Measurements from ENCODE around the gene CDK4.
"Not testable (repeated sequence)": the region's sequence is repeated elsewhere in the genome, so short reads cannot be mapped to it uniquely, and the experiment has no call there.

The CDK4 gene

GRCh38 chr12:57724936-57725740 is 27.0 kb downstream of the CDK4 start:
- H3K27me3 Mint-ChIP-seq (ENCODE audit: low read depth): no peaks in the 10 kb centered on the region
- no peak overlapping the region for H3K4me3 Mint-ChIP-seq
- no peaks in the 10 kb centered on the region for H3K9me3 Mint-ChIP-seq
- H3K36me3 Mint-ChIP-seq (ENCODE audit: low read depth): peaks cover 30% of the 10 kb centered on the region
- no peak overlapping the region for H3K27ac Mint-ChIP-seq
- H3K4me1 Mint-ChIP-seq (ENCODE audit: low read depth): peaks cover 6% of the 10 kb centered on the region

- no peaks in the 10 kb centered on the region for H3K27me3 Mint-ChIP-seq (ENCODE audit: low read depth)
- no peak overlapping the region for H3K27ac Mint-ChIP-seq
- peaks cover 31% of the 10 kb centered on the region for H3K36me3 Mint-ChIP-seq (ENCODE audit: low read depth)
- peaks cover 6% of the 10 kb centered on the region for H3K4me1 Mint-ChIP-seq (ENCODE audit: low read depth)
- no peak overlapping the region for H3K4me3 Mint-ChIP-seq
- no peaks in the 10 kb centered on the region for H3K9me3 Mint-ChIP-seq
Observed at GRCh38 chr12:57724003-57724935, 27.8 kb downstream of the CDK4 start.

- Mint-ChIP-seq H3K4me1 (ENCODE audit: low read depth) (peaks cover 6% of the 10 kb centered on the region), H3K27me3 (ENCODE audit: low read depth) (no peaks in the 10 kb centered on the region), H3K36me3 (ENCODE audit: low read depth) (peaks cover 31% of the 10 kb centered on the region), H3K4me3 (no peak overlapping the region), H3K27ac (no peak overlapping the region), H3K9me3 (no peaks in the 10 kb centered on the region)
Observed at GRCh38 chr12:57723630-57723962, 28.5 kb downstream of the CDK4 start.

GRCh38 chr12:57722716-57723629 is 29.1 kb downstream of the CDK4 start:
- H3K4me1 Mint-ChIP-seq (ENCODE audit: low read depth): peaks cover 3% of the 10 kb centered on the region
- peaks cover 30% of the 10 kb centered on the region for H3K36me3 Mint-ChIP-seq (ENCODE audit: low read depth)
- no peak overlapping the region for H3K27ac Mint-ChIP-seq
- H3K9me3 Mint-ChIP-seq: no peaks in the 10 kb centered on the region
- H3K27me3 Mint-ChIP-seq (ENCODE audit: low read depth): no peaks in the 10 kb centered on the region
- H3K4me3 Mint-ChIP-seq: no peak overlapping the region

GRCh38 chr12:57721846-57722608 is 30.1 kb downstream of the CDK4 start:
- not testable (repeated sequence) for H3K4me3 Mint-ChIP-seq; H3K27me3 Mint-ChIP-seq (ENCODE audit: low read depth); H3K4me1 Mint-ChIP-seq (ENCODE audit: low read depth); H3K9me3 Mint-ChIP-seq
- Mint-ChIP-seq H3K27ac (peak overlapping the region; percentile 43), H3K36me3 (ENCODE audit: low read depth) (peaks cover 28% of the 10 kb centered on the region)

- peaks cover 28% of the 10 kb centered on the region for H3K36me3 Mint-ChIP-seq (ENCODE audit: low read depth)
- peaks cover 3% of the 10 kb centered on the region for H3K4me1 Mint-ChIP-seq (ENCODE audit: low read depth)
- H3K27me3 Mint-ChIP-seq (ENCODE audit: low read depth): no peaks in the 10 kb centered on the region
- H3K9me3 Mint-ChIP-seq: no peaks in the 10 kb centered on the region
- no peak overlapping the region for H3K27ac Mint-ChIP-seq
- no peak overlapping the region for H3K4me3 Mint-ChIP-seq
Observed at GRCh38 chr12:57720606-57721595, 31.2 kb downstream of the CDK4 start.

- Mint-ChIP-seq H3K27ac (no peak overlapping the region), H3K4me3 (no peak overlapping the region), H3K9me3 (no peaks in the 10 kb centered on the region), H3K36me3 (ENCODE audit: low read depth) (peaks cover 30% of the 10 kb centered on the region), H3K27me3 (ENCODE audit: low read depth) (no peaks in the 10 kb centered on the region), H3K4me1 (ENCODE audit: low read depth) (peaks cover 3% of the 10 kb centered on the region)
Observed at GRCh38 chr12:57719777-57720605, 32.1 kb downstream of the CDK4 start.

- peaks cover 27% of the 10 kb centered on the region for H3K36me3 Mint-ChIP-seq (ENCODE audit: low read depth)
- H3K4me3 Mint-ChIP-seq: no peak overlapping the region
- no peaks in the 10 kb centered on the region for H3K9me3 Mint-ChIP-seq
- H3K27me3 Mint-ChIP-seq (ENCODE audit: low read depth): no peaks in the 10 kb centered on the region
- H3K27ac Mint-ChIP-seq: no peak overlapping the region
- H3K4me1 Mint-ChIP-seq (ENCODE audit: low read depth): no peaks in the 10 kb centered on the region
Observed at GRCh38 chr12:57718641-57719528, 33.2 kb downstream of the CDK4 start.

GRCh38 chr12:57717846-57718640 is 34.1 kb downstream of the CDK4 start:
- H3K36me3 Mint-ChIP-seq (ENCODE audit: low read depth): peaks cover 27% of the 10 kb centered on the region

GRCh38 chr12:57717131-57717530 is 35.0 kb downstream of the CDK4 start:
- Mint-ChIP-seq H3K27me3 (ENCODE audit: low read depth) (no peaks in the 10 kb centered on the region), H3K9me3 (peaks cover under 1% of the 10 kb centered on the region), H3K27ac (no peak overlapping the region), H3K4me1 (ENCODE audit: low read depth) (no peaks in the 10 kb centered on the region), H3K4me3 (no peak overlapping the region), H3K36me3 (ENCODE audit: low read depth) (peaks cover 32% of the 10 kb centered on the region)

More at GRCh38 chr12:57717846-57718640, 34.1 kb downstream of the CDK4 start:
- Mint-ChIP-seq H3K4me1 (ENCODE audit: low read depth) (no peaks in the 10 kb centered on the region), H3K4me3 (no peak overlapping the region), H3K27me3 (ENCODE audit: low read depth) (no peaks in the 10 kb centered on the region), H3K9me3 (no peaks in the 10 kb centered on the region), H3K27ac (no peak overlapping the region)

- H3K9me3 Mint-ChIP-seq: peaks cover 4% of the 10 kb centered on the region
- peaks cover 34% of the 10 kb centered on the region for H3K36me3 Mint-ChIP-seq (ENCODE audit: low read depth)
- H3K27me3 Mint-ChIP-seq (ENCODE audit: low read depth): no peaks in the 10 kb centered on the region
- H3K4me1 Mint-ChIP-seq (ENCODE audit: low read depth): no peaks in the 10 kb centered on the region
- H3K4me3 Mint-ChIP-seq: no peak overlapping the region
- H3K27ac Mint-ChIP-seq: no peak overlapping the region
Observed at GRCh38 chr12:57716305-57716704, 35.8 kb downstream of the CDK4 start.

Measured in T-helper 1 cell treated with Interleukin-12 subunit alpha and Interleukin-12 subunit beta and Interleukin-4 antibody, amounts not matched to agents 30 μg/mL and 1 μg/mL, for 36 hours (primary cell).